Sigmoid colon (tissue), 4 donors: ENCODE measurements around the gene KIF26A.

Source experiments
- CTCF ChIP-seq, 4 experiments: fragments of 450-650 bp in 3 of 4; fragments of 200-600 bp in 1 of 4; IDR thresholded peaks; one replicate each; pipeline ENCODE4 v1.5.1; 2016 to 2019; ENCODE audit warnings: antibody characterized with exemption in 4 of 4, mild to moderate bottlenecking in 3 of 4, moderate library complexity in 2 of 4
- POLR2AphosphoS5 ChIP-seq, 4 donors: sonication (generic); formaldehyde crosslinking; IDR thresholded peaks; one replicate each; pipeline ENCODE4 v1.6.1; 2017; ENCODE audit warnings: antibody characterized with exemption in 4 of 4

DNA sequence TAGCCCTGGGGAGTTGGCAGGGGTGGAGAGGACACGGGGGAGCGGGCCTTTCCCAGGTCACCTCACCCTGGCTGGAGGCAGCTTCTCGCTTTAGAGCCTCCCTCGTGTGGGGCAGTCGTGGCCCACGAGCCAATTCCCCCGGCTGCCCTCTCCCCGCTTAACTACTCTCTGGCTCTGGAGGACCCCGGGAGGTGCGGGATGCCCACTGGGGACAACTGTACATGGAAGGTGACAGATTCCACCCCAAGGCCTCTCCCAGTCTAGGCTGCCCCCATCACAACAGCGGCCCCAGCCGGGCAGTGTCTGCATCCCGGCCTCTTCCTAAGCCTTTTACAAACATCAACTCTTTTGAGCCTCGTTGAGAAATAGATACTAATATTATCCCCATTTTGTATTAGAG, 78.1 kb downstream of the KIF26A start:
- no peak for TF ChIP-seq POLR2AphosphoS5 (IDR thresholded peaks at IDR 0.05)
- no peak for TF ChIP-seq CTCF (IDR thresholded peaks at IDR 0.05)
